PC-3 (cell line): ENCODE data around the gene GRIA2. TPM values are rescaled to one million over a fixed set of nuclear protein-coding genes. Genes with fewer than 3 reads are reported as not detected.

Experiments used
- ATAC-seq: fragments of 200-7000 bp; cut with Tn5 transposase; 2 replicates; pipeline ENCODE4 v1.9.1; 2020; ENCODE audit warnings: mild to moderate bottlenecking, moderate library complexity
- BruUV-seq: library from RNA; stranded (reverse); fragments of 400-500 nt; replicated peaks from 2 replicates; lab custom pipeline; 2021; lab: Mats Ljungman, UMichigan
- CTCF ChIA-PET: fragments of 300-600 bp; sonication (Branson Sonifier 250); formaldehyde crosslinking; loops from one replicate; lab custom pipeline; 2022; ENCODE audit warnings: antibody characterized with exemption; lab: Charles Lee
- POLR2A ChIA-PET: fragments of 300-600 bp; sonication (Branson Sonifier 250); formaldehyde crosslinking; loops from one replicate; lab custom pipeline; 2022; ENCODE audit warnings: antibody characterized with exemption; ENCODE audit not compliant: unreplicated experiment; lab: Charles Lee
- DNase-seq: peaks from one replicate; pipeline ENCODE4 v3.0.0-alpha.2; 2015
- H2AFZ ChIP-seq: fragments of 300-600 bp; sonication (generic); 2 replicates; pipeline ENCODE4 v1.6.0; 2016; ENCODE audit warnings: antibody characterized with exemption, low read length
- H3F3A ChIP-seq: fragments of 300-600 bp; sonication (generic); one replicate; pipeline ENCODE4 v1.6.0; 2017; ENCODE audit warnings: antibody characterized with exemption, low read length, control low read depth, mild to moderate bottlenecking; ENCODE audit not compliant: unreplicated experiment
- H3K27ac ChIP-seq: fragments of 300-600 bp; sonication (generic); 2 replicates; pipeline ENCODE4 v1.5.1; 2016; ENCODE audit warnings: mild to moderate bottlenecking, low read length
- H3K27me3 ChIP-seq: fragments of 300-600 bp; sonication (generic); 2 replicates; pipeline ENCODE4 v1.6.1; 2016; ENCODE audit warnings: low read length, mixed read lengths
- H3K36me3 ChIP-seq: fragments of 300-600 bp; sonication (generic); 2 replicates; pipeline ENCODE4 v1.6.1; 2016; ENCODE audit warnings: low read depth, mixed run types, low read length, mixed read lengths
- H3K4me1 ChIP-seq: fragments of 300-600 bp; sonication (generic); 2 replicates; pipeline ENCODE4 v1.5.1; 2016; ENCODE audit warnings: low read length; ENCODE audit not compliant: insufficient read depth
- H3K4me2 ChIP-seq: fragments of 300-600 bp; sonication (generic); 2 replicates; pipeline ENCODE4 v1.6.0; 2016; ENCODE audit warnings: low read length
- H3K4me3 ChIP-seq: fragments of 300-600 bp; sonication (generic); 2 replicates; pipeline ENCODE4 v1.5.1; 2016; ENCODE audit warnings: mild to moderate bottlenecking, low read length, mixed read lengths
- H3K79me2 ChIP-seq: fragments of 300-600 bp; sonication (generic); 2 replicates; pipeline ENCODE4 v1.6.1; 2017; ENCODE audit warnings: low read length, mixed read lengths
- H3K9ac ChIP-seq: fragments of 300-600 bp; sonication (generic); 2 replicates; pipeline ENCODE4 v1.6.0; 2016; ENCODE audit warnings: mild to moderate bottlenecking, low read length
- H3K9me2 ChIP-seq: fragments of 300-600 bp; sonication (generic); replicated peaks from 2 replicates; pipeline ENCODE4 v1.6.1; 2016; ENCODE audit warnings: mixed run types, low read length, mixed read lengths
- H3K9me3 ChIP-seq: fragments of 300-600 bp; sonication (generic); 2 replicates; pipeline ENCODE4 v1.6.1; 2016; ENCODE audit warnings: low read length, mixed read lengths
- H4K20me1 ChIP-seq: fragments of 300-600 bp; sonication (generic); 2 replicates; pipeline ENCODE4 v1.6.1; 2016; ENCODE audit warnings: low read length, mixed read lengths
- EZH2 ChIP-seq: fragments of 300-600 bp; sonication (generic); IDR thresholded peaks from one replicate; pipeline ENCODE4 v1.6.1; 2017; ENCODE audit warnings: antibody characterized with exemption, mild to moderate bottlenecking, low read length; ENCODE audit not compliant: unreplicated experiment
- EZH2phosphoT487 ChIP-seq: fragments of 300-600 bp; sonication (generic); IDR thresholded peaks from 2 replicates; pipeline ENCODE4 v1.6.1; 2018; ENCODE audit warnings: mild to moderate bottlenecking, antibody characterized with exemption, low read length, borderline replicate concordance
- intact Hi-C: fragments of 100-400 bp; cut with micrococcal nuclease; formaldehyde crosslinking; loops from 2 replicates; pipeline ENCODE4 v1.9.0; 2023
- total RNA-seq: library from RNA; depleted of rRNA; stranded (reverse); fragments of >200 nt; gene quantifications from 2 replicates; pipeline ENCODE4 v1.2.3, GENCODE V29; 2014
- TF ChIP-seq, protein P1 (sequence below): fragments of 300-600 bp; sonication (generic); conservative IDR thresholded peaks from 2 replicates; pipeline ENCODE4 v1.5.1; 2017; ENCODE audit warnings: antibody characterized with exemption, low read depth, mild to moderate bottlenecking, low read length

The GRIA2 gene
- total RNA-seq, 1 experiment from 2014 or later, result not detected

DNA sequence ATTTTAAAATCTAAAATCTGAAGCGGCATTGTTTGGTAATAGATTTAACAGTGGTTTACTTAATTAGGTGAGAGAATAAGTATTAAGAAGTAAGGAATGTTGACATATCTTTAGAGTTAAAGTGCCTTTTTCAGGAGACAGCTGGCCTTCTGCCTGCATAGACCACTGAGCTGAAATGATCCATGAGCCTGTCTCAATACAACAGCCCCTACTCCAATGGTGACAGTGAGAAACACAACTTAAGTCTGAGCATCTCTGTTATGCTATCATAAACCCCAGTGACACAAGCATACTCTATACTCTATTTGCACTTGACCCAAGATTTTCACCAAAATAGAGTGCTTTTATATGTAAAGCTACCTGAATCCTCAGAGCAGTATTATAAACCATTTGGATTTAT is 137.9 kb downstream of the GRIA2 start:
- no peaks in the 10 kb centered on the region for H3K79me2 ChIP-seq
- no peak for TF ChIP-seq EZH2phosphoT487
- no peak for TF ChIP-seq EZH2
- TF ChIP-seq, protein P1, sequence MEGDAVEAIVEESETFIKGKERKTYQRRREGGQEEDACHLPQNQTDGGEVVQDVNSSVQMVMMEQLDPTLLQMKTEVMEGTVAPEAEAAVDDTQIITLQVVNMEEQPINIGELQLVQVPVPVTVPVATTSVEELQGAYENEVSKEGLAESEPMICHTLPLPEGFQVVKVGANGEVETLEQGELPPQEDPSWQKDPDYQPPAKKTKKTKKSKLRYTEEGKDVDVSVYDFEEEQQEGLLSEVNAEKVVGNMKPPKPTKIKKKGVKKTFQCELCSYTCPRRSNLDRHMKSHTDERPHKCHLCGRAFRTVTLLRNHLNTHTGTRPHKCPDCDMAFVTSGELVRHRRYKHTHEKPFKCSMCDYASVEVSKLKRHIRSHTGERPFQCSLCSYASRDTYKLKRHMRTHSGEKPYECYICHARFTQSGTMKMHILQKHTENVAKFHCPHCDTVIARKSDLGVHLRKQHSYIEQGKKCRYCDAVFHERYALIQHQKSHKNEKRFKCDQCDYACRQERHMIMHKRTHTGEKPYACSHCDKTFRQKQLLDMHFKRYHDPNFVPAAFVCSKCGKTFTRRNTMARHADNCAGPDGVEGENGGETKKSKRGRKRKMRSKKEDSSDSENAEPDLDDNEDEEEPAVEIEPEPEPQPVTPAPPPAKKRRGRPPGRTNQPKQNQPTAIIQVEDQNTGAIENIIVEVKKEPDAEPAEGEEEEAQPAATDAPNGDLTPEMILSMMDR, result no peak
- H3K4me3 ChIP-seq, result no peak overlapping the region
- H2AFZ ChIP-seq, result no peak overlapping the region
- no peak overlapping the region for H3K4me2 ChIP-seq
- ChIA-PET POLR2A (no interaction called here), CTCF (no interaction called here)
- H3K9me2 ChIP-seq, result no peaks in the 10 kb centered on the region
- H3K36me3 ChIP-seq, result no peaks in the 10 kb centered on the region
- intact Hi-C loops, result no loop called here
- no peaks in the 10 kb centered on the region for H3K9me3 ChIP-seq
- no peaks in the 10 kb centered on the region for H3K4me1 ChIP-seq
- H3K27ac ChIP-seq, result no peak overlapping the region
- DNase-seq (no peak), ATAC-seq (no peak)
- H3F3A ChIP-seq, result no peaks in the 10 kb centered on the region
- no peaks in the 10 kb centered on the region for H4K20me1 ChIP-seq
- no peak overlapping the region for H3K9ac ChIP-seq
- no peaks in the 10 kb centered on the region for H3K27me3 ChIP-seq
- no TSS peak for BruUV-seq

DNA sequence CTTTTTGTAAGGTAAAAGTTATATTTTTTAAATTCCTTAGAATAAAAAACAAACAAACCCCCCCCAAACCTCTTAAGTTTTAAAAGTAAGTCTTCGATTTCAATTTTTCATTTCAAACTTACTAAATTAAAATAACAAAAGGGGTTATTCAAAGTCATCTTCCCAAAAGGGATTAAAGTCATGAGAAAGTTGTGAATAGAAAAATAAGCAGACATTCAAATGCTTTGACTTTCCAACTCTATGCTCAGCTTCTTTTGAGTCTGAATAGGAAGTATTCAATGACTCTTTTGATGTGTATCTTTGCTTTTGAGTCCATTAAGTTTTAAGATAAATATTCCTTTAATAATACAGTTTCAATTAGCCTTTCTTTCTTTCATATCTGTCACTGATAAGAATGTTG is 138.3 kb downstream of the GRIA2 start:
- H2AFZ ChIP-seq, result no peak overlapping the region
- ChIA-PET CTCF (no interaction called here), POLR2A (no interaction called here)
- no peaks in the 10 kb centered on the region for H3F3A ChIP-seq
- no peaks in the 10 kb centered on the region for H3K79me2 ChIP-seq
- H3K4me2 ChIP-seq, result no peak overlapping the region
- no peak for TF ChIP-seq EZH2phosphoT487
- TF ChIP-seq, protein P1, result no peak
- TF ChIP-seq EZH2, result no peak
- H3K9me2 ChIP-seq, result no peaks in the 10 kb centered on the region
- no peak overlapping the region for H3K27ac ChIP-seq
- no peak overlapping the region for H3K4me3 ChIP-seq
- no peak for DNase-seq
- H3K9ac ChIP-seq, result no peak overlapping the region
- no TSS peak for BruUV-seq
- H3K4me1 ChIP-seq, result no peaks in the 10 kb centered on the region
- intact Hi-C loops, result no loop called here
- no peaks in the 10 kb centered on the region for H4K20me1 ChIP-seq
- no peaks in the 10 kb centered on the region for H3K36me3 ChIP-seq
- no peak for ATAC-seq
- no peaks in the 10 kb centered on the region for H3K27me3 ChIP-seq
- no peaks in the 10 kb centered on the region for H3K9me3 ChIP-seq

DNA sequence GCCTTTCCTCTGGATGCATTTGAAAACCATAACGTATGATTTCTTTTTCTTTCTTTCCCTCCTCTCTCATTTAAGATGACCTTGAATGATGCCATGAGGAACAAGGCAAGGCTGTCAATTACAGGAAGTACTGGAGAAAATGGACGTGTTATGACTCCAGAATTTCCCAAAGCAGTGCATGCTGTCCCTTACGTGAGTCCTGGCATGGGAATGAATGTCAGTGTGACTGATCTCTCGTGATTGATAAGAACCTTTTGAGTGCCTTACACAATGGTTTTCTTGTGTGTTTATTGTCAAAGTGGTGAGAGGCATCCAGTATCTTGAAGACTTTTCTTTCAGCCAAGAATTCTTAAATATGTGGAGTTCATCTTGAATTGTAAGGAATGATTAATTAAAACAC is 142.8 kb downstream of the GRIA2 start:
- CTCF ChIA-PET, result no interaction called here
- H3K36me3 ChIP-seq, result no peaks in the 10 kb centered on the region
- TF ChIP-seq EZH2phosphoT487 (no peak), EZH2 (no peak)
- TF ChIP-seq, protein P1, result no peak
- intact Hi-C loops, result loop anchor here (10.0 kb wide), 1 partner anchor 129 kb away; no protein-coding TSS in a partner anchor
- H2AFZ ChIP-seq, result no peak overlapping the region
- POLR2A ChIA-PET, result no interaction called here
- no peak for ATAC-seq
- no peak for DNase-seq
- H3K4me2 ChIP-seq, result no peak overlapping the region
- no peaks in the 10 kb centered on the region for H3K27me3 ChIP-seq
- no peaks in the 10 kb centered on the region for H3K9me2 ChIP-seq
- H3K4me3 ChIP-seq, result no peak overlapping the region
- H3K79me2 ChIP-seq, result no peaks in the 10 kb centered on the region
- H3K4me1 ChIP-seq, result no peaks in the 10 kb centered on the region
- H3F3A ChIP-seq, result no peaks in the 10 kb centered on the region
- H4K20me1 ChIP-seq, result no peaks in the 10 kb centered on the region
- H3K27ac ChIP-seq, result no peak overlapping the region
- no TSS peak for BruUV-seq
- H3K9me3 ChIP-seq, result no peaks in the 10 kb centered on the region
- no peak overlapping the region for H3K9ac ChIP-seq
